Liver (tissue), 9 donors: Measurements from ENCODE around the gene ANKMY1. TPM values are rescaled to one million over a fixed set of nuclear protein-coding genes. Genes with fewer than 3 reads are reported as not detected.

Source experiments
- DNase-seq: peaks from one replicate; pipeline ENCODE4 v3.0.0-alpha.2; 2017; ENCODE audit warnings: low spot score
- H3K27ac ChIP-seq, 2 donors: one replicate each; pipeline ENCODE4 v1.7.0; 2013; ENCODE audit warnings: inconsistent platforms in 2 of 2, low read length in 2 of 2, control low read depth in 1 of 2, low read depth in 1 of 2, mild to moderate bottlenecking in 1 of 2
- H3K27me3 ChIP-seq, 4 donors: one replicate each; pipeline versions ENCODE4 v1.6.1 to v1.7.0; 2013; ENCODE audit warnings: low read length in 3 of 4, inconsistent platforms in 1 of 4, mild to moderate bottlenecking in 1 of 4, moderate library complexity in 1 of 4; ENCODE audit not compliant: control insufficient read depth in 4 of 4, insufficient read depth in 4 of 4
- H3K36me3 ChIP-seq, 4 donors: one replicate each; pipeline versions ENCODE4 v1.6.1 to v1.7.0; 2013; ENCODE audit warnings: low read length in 3 of 4, mild to moderate bottlenecking in 3 of 4, low read depth in 1 of 4, moderate library complexity in 1 of 4; ENCODE audit not compliant: control insufficient read depth in 4 of 4, insufficient read depth in 3 of 4
- H3K4me1 ChIP-seq, 4 donors: one replicate each; pipeline versions ENCODE4 v1.6.1 to v1.7.0; 2013; ENCODE audit warnings: low read length in 3 of 4, mild to moderate bottlenecking in 3 of 4, moderate library complexity in 1 of 4; ENCODE audit not compliant: control insufficient read depth in 4 of 4, insufficient read depth in 4 of 4
- H3K4me3 ChIP-seq, 3 donors: one replicate each; pipeline versions ENCODE4 v1.6.1 to v1.7.0; 2013; ENCODE audit warnings: low read length in 3 of 3, control low read depth in 1 of 3, low read depth in 1 of 3, mild to moderate bottlenecking in 1 of 3
- H3K9ac ChIP-seq, 2 donors: one replicate each; pipeline ENCODE4 v1.7.0; 2013; ENCODE audit warnings: low read length in 2 of 2, mild to moderate bottlenecking in 2 of 2, moderate library complexity in 2 of 2, control low read depth in 1 of 2, low read depth in 1 of 2
- H3K9me3 ChIP-seq, 4 donors: one replicate each; pipeline versions ENCODE4 v1.6.1 to v1.7.0; 2013; ENCODE audit warnings: low read length in 3 of 4; ENCODE audit not compliant: control insufficient read depth in 4 of 4
- EGR1 ChIP-seq, 2 donors: IDR thresholded peaks; 2 replicates each; pipeline ENCODE4 v1.6.1; 2016 to 2018; ENCODE audit warnings: antibody characterized with exemption in 2 of 2, low read depth in 2 of 2
- FOXA1 ChIP-seq: IDR thresholded peaks from 2 replicates; pipeline ENCODE4 v1.6.1; 2016; ENCODE audit warnings: antibody characterized with exemption
- FOXA2 ChIP-seq: IDR thresholded peaks from 2 replicates; pipeline ENCODE4 v1.6.1; 2016; ENCODE audit warnings: antibody characterized with exemption
- GABPA ChIP-seq, 2 donors: IDR thresholded peaks in 1 of 2; conservative IDR thresholded peaks in 1 of 2; 2 replicates each; pipeline ENCODE4 v1.6.1; 2016; ENCODE audit warnings: antibody characterized with exemption in 2 of 2, mild to moderate bottlenecking in 1 of 2, moderate library complexity in 1 of 2
- HNF4A ChIP-seq, 2 donors: conservative IDR thresholded peaks; 2 replicates each; pipeline ENCODE4 v1.6.1; 2016; ENCODE audit warnings: antibody characterized with exemption in 2 of 2, mild to moderate bottlenecking in 2 of 2
- HNF4G ChIP-seq: IDR thresholded peaks from 2 replicates; pipeline ENCODE4 v1.6.1; 2016; ENCODE audit warnings: antibody characterized with exemption
- JUND ChIP-seq, 2 donors: IDR thresholded peaks; 2 replicates each; pipeline ENCODE4 v1.6.1; 2016; ENCODE audit warnings: antibody characterized with exemption in 2 of 2
- NR2F2 ChIP-seq: IDR thresholded peaks from 2 replicates; pipeline ENCODE4 v1.6.1; 2016; ENCODE audit warnings: antibody characterized with exemption
- RAD21 ChIP-seq, 2 donors: IDR thresholded peaks; 2 replicates each; pipeline ENCODE4 v1.6.1; 2016; ENCODE audit warnings: antibody characterized with exemption in 2 of 2, mild to moderate bottlenecking in 2 of 2
- RXRA ChIP-seq, 2 donors: IDR thresholded peaks; 2 replicates each; pipeline ENCODE4 v1.6.1; 2017 to 2018; ENCODE audit warnings: antibody characterized with exemption in 2 of 2, mild to moderate bottlenecking in 1 of 2
- SP1 ChIP-seq: IDR thresholded peaks from 2 replicates; pipeline ENCODE4 v1.6.1; 2018; ENCODE audit warnings: antibody characterized with exemption, mild to moderate bottlenecking
- TAF1 ChIP-seq: conservative IDR thresholded peaks from 2 replicates; pipeline ENCODE4 v1.6.1; 2016; ENCODE audit warnings: antibody characterized with exemption, mild to moderate bottlenecking
- YY1 ChIP-seq: IDR thresholded peaks from 2 replicates; pipeline ENCODE4 v1.6.1; 2016; ENCODE audit warnings: antibody characterized with exemption, mild to moderate bottlenecking
- WGBS: extraction: QIAGEN DNeasy Blood & Tissue Kit; methylation state at CpG from one replicate; pipeline ENCODE4 v1.1.7; 2013; 5-methylcytosine and 5-hydroxymethylcytosine counted together
- polyA plus RNA-seq, 2 donors: library from polyadenylated mRNA; stranded (reverse) in 1 of 2; unstranded in 1 of 2; fragments of 200-250 nt in 1 of 2; fragments of >200 nt in 1 of 2; fragmentation: Nextera tagmentation in 1 of 2; extraction: Ambion mirVana in 1 of 2; gene quantifications; one replicate each; pipeline versions ENCODE4 v1.2.1 to v1.2.3, GENCODE V29; 2013 to 2015
- total RNA-seq, 2 donors: library from RNA; depleted of rRNA; stranded (reverse); fragments of >200 nt; gene quantifications; one replicate each; pipeline ENCODE4 v1.2.3, GENCODE V29; 2014
- TF ChIP-seq, protein P1 (sequence below): IDR thresholded peaks from 2 replicates; pipeline ENCODE4 v1.6.1; 2016; ENCODE audit warnings: antibody characterized with exemption
- TF ChIP-seq, protein P2 (sequence below): IDR thresholded peaks from 2 replicates; pipeline ENCODE4 v1.6.1; 2016; ENCODE audit warnings: antibody characterized with exemption
- TF ChIP-seq, protein P3 (sequence below): fragments of 150-350 bp; IDR thresholded peaks from 2 replicates; pipeline ENCODE4 v1.5.1; 2017; ENCODE audit warnings: improper control_type of control experiment, low read depth, low read length; ENCODE audit not compliant: missing input control
- TF ChIP-seq, protein P4 (sequence below): IDR thresholded peaks from 2 replicates; pipeline ENCODE4 v1.6.1; 2016; ENCODE audit warnings: antibody characterized with exemption
- TF ChIP-seq, protein P5 (sequence below): IDR thresholded peaks from 2 replicates; pipeline ENCODE4 v1.6.1; 2016; ENCODE audit warnings: antibody characterized with exemption, mild to moderate bottlenecking
- donor health status: healthy.
- donor health status: healthy.
- donor health status: healthy.
- donor health status: healthy.
- donor health status: healthy.

Gene ANKMY1
- total and polyA plus RNA-seq, 4 donors, result 2.5 to 12.8 (median 4.2) TPM

DNA sequence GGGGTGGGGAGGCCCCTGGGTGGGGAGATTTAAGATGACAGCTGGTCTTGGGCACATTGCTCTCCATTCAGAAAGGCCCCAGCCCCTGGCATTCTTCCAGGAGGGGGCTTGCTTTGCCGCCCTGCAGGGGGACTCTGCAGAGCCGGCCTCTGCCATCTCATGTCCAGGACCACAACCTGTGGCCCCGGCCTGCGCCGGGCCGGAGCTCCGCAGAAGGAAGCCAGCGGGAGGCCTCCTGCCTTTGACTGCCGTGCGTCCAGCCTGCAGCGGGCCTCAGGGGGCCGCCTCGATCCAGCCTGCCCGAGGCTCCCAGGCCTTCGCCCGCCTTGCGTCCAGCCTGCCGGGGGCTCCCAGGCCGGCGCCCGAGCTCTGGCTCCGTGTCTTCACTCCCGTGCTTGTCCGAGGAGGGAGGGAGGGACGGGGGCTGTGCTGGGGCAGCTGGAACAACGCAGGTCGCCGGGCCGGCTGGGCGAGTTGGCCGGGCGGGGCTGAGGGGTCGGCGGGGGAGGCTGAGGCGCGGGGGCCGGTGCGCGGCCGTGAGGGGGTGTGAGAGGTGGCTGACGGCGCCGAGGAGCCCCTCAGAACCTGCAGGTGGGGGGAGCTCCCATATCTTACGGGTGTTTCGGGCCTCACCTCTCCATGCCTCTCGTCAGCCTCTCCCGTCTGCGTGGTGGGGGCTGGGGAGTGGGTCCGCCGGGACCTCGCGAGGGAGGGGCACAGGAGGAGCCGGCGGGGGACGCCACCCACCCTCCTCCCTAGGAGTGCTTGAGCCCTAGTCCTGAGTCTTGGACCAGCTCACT lies 101.9 kb downstream of the ANKMY1 start:
- Histone ChIP-seq H3K4me1 (peaks cover 3 to 35% (median 24%) of the 10 kb centered on the region in 4 donors), H3K27me3 (no peaks in the 10 kb centered on the region), H3K4me3 (no peak overlapping the region), H3K36me3 (no peaks in the 10 kb centered on the region), H3K9ac (no peak overlapping the region), H3K9me3 (no peaks in the 10 kb centered on the region), H3K27ac (no peak overlapping the region)
- TF ChIP-seq RAD21 (IDR thresholded peaks at IDR 0.05) (no peak), JUND (IDR thresholded peaks at IDR 0.05) (no peak), YY1 (no peak), HNF4G (no peak), GABPA (IDR thresholded peaks at IDR 0.05 in 1 of 2, conservative IDR thresholded peaks at IDR 0.05 in 1 of 2) (no peak), HNF4A (conservative IDR thresholded peaks at IDR 0.05) (no peak), FOXA1 (no peak)
- TF ChIP-seq, protein P1, sequence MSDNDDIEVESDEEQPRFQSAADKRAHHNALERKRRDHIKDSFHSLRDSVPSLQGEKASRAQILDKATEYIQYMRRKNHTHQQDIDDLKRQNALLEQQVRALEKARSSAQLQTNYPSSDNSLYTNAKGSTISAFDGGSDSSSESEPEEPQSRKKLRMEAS, result no peak
- TF ChIP-seq, protein P2, sequence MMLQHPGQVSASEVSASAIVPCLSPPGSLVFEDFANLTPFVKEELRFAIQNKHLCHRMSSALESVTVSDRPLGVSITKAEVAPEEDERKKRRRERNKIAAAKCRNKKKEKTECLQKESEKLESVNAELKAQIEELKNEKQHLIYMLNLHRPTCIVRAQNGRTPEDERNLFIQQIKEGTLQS, result no peak
- WGBS, result 44% methylated on average over 55 of the region's 55 CpGs
- DNase-seq, result no peak

DNA sequence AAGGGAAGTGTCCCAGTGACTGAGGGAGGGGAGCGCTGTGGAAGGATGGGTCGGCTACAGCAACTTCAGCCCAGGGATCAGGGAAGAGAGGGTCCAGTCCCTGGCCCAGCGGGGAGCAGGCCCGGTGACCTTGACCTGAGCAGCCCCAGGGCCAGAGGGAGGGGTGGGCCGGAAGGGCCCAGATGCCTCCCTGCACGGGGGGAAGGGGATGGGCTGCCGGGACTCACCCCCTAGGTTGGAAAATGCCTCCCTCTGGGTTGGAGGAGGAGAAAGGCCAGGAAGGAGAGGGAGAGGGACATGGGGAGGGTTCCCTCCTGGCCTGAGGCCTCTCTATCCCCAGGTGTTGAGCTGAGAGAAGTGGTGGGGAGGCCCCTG lies 102.5 kb downstream of the ANKMY1 start:
- no peak overlapping the region for H3K4me3 ChIP-seq
- peaks cover 3 to 35% (median 24%) of the 10 kb centered on the region in 4 donors for H3K4me1 ChIP-seq
- TF ChIP-seq NR2F2, result no peak
- no peak for TF ChIP-seq HNF4G
- TF ChIP-seq TAF1, result no peak
- TF ChIP-seq, protein P3, sequence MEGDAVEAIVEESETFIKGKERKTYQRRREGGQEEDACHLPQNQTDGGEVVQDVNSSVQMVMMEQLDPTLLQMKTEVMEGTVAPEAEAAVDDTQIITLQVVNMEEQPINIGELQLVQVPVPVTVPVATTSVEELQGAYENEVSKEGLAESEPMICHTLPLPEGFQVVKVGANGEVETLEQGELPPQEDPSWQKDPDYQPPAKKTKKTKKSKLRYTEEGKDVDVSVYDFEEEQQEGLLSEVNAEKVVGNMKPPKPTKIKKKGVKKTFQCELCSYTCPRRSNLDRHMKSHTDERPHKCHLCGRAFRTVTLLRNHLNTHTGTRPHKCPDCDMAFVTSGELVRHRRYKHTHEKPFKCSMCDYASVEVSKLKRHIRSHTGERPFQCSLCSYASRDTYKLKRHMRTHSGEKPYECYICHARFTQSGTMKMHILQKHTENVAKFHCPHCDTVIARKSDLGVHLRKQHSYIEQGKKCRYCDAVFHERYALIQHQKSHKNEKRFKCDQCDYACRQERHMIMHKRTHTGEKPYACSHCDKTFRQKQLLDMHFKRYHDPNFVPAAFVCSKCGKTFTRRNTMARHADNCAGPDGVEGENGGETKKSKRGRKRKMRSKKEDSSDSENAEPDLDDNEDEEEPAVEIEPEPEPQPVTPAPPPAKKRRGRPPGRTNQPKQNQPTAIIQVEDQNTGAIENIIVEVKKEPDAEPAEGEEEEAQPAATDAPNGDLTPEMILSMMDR, result no peak
- TF ChIP-seq RXRA (IDR thresholded peaks at IDR 0.05), result no peak
- no peak for TF ChIP-seq RAD21 (IDR thresholded peaks at IDR 0.05)
- no peak for TF ChIP-seq SP1
- TF ChIP-seq, protein P2, result no peak
- TF ChIP-seq FOXA1, result no peak
- TF ChIP-seq GABPA (IDR thresholded peaks at IDR 0.05 in 1 of 2, conservative IDR thresholded peaks at IDR 0.05 in 1 of 2), result no peak
- no peak for TF ChIP-seq JUND (IDR thresholded peaks at IDR 0.05)
- no peak for TF ChIP-seq YY1
- TF ChIP-seq, protein P1, result no peak
- TF ChIP-seq, protein P4, sequence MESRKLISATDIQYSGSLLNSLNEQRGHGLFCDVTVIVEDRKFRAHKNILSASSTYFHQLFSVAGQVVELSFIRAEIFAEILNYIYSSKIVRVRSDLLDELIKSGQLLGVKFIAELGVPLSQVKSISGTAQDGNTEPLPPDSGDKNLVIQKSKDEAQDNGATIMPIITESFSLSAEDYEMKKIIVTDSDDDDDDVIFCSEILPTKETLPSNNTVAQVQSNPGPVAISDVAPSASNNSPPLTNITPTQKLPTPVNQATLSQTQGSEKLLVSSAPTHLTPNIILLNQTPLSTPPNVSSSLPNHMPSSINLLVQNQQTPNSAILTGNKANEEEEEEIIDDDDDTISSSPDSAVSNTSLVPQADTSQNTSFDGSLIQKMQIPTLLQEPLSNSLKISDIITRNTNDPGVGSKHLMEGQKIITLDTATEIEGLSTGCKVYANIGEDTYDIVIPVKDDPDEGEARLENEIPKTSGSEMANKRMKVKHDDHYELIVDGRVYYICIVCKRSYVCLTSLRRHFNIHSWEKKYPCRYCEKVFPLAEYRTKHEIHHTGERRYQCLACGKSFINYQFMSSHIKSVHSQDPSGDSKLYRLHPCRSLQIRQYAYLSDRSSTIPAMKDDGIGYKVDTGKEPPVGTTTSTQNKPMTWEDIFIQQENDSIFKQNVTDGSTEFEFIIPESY, result no peak
- TF ChIP-seq EGR1 (IDR thresholded peaks at IDR 0.05; ENCODE audit: low read depth in 2 of 2), result no peak
- TF ChIP-seq, protein P5, sequence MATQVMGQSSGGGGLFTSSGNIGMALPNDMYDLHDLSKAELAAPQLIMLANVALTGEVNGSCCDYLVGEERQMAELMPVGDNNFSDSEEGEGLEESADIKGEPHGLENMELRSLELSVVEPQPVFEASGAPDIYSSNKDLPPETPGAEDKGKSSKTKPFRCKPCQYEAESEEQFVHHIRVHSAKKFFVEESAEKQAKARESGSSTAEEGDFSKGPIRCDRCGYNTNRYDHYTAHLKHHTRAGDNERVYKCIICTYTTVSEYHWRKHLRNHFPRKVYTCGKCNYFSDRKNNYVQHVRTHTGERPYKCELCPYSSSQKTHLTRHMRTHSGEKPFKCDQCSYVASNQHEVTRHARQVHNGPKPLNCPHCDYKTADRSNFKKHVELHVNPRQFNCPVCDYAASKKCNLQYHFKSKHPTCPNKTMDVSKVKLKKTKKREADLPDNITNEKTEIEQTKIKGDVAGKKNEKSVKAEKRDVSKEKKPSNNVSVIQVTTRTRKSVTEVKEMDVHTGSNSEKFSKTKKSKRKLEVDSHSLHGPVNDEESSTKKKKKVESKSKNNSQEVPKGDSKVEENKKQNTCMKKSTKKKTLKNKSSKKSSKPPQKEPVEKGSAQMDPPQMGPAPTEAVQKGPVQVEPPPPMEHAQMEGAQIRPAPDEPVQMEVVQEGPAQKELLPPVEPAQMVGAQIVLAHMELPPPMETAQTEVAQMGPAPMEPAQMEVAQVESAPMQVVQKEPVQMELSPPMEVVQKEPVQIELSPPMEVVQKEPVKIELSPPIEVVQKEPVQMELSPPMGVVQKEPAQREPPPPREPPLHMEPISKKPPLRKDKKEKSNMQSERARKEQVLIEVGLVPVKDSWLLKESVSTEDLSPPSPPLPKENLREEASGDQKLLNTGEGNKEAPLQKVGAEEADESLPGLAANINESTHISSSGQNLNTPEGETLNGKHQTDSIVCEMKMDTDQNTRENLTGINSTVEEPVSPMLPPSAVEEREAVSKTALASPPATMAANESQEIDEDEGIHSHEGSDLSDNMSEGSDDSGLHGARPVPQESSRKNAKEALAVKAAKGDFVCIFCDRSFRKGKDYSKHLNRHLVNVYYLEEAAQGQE, result no peak
- no peak for TF ChIP-seq FOXA2
- TF ChIP-seq HNF4A (conservative IDR thresholded peaks at IDR 0.05), result no peak
- no peak overlapping the region for H3K9ac ChIP-seq
- no peak overlapping the region for H3K27ac ChIP-seq
- no peaks in the 10 kb centered on the region for H3K36me3 ChIP-seq
- no peak for DNase-seq
- no peaks in the 10 kb centered on the region for H3K27me3 ChIP-seq
- no peaks in the 10 kb centered on the region for H3K9me3 ChIP-seq
- 56% methylated on average over 7 of the region's 7 CpGs for WGBS
